ENCODE measurements around the gene CCDC93.
"Not testable (repeated sequence)": the region's sequence is repeated elsewhere in the genome, so short reads cannot be mapped to it uniquely, and the experiment has no call there.

Gene CCDC93

DNA sequence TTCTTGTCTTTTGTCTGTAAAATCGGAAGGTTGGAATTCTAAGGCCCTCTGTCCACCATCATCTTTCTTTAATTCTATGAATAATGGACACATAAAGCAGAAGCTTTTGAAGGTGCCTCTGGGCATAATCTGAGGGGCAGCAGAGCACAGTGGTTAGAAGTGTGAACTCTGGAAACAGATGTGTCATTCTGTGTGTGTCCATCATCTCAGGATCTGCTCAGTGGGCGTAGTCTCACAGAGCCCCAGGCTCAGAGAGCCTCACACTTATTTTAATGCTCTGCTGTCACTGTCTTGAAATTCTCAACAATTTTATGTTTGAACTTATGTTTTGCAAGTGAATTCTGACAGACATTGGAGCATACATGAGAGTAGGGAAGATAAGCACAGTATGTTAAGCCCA lies 31.0 kb upstream of the CCDC93 start:
- no peak for DNase-seq

DNA sequence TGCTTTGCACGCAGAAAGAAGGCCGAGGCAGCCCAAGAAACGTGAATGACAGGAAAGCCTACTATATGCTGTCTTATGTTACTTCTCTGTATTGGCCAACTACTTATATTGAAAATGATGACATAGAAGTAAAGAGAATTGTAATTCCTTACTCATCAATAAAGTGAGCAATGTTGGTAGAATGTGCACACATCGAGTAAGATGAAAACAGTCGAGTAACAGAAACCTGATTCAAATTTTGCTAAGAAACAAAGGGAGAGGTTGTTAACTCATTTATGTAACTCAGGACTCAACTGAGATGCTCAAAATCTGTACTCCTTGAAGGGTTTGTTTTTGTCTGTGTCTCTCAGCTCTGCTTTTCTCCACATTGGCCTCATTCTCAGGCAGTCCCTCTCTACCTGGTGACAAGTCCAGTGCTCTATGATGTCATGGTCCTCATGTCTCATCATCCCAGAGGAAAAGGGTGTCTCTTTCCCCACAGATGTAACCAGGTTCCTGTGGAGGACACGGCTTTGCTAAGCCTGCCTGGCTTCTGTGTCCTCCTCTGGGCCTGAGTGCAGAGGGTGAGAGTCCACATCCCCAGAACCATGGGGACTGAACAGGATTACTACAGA lies 30.3 kb upstream of the CCDC93 start:
- DNase-seq = no peak

DNA sequence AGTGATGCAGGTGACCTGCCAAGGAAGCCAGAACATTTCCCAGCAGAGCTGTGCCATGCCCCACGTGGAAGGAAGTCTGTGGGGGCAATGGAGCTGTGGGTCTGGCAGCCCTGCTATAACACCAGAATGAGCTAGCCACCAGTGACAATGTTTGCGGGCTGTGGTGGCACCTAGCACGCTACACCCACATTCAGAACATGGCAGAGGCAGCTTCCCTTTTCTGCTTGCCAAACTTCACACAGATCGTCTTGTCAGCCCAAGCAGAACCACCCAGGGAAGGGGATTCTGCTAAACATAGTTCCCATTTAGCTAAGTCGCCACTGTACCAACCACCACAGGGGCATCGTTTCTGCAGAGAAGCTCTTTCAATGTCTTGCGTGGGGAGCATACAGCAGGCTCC lies 27.0 kb upstream of the CCDC93 start:
- no peak for DNase-seq

DNA sequence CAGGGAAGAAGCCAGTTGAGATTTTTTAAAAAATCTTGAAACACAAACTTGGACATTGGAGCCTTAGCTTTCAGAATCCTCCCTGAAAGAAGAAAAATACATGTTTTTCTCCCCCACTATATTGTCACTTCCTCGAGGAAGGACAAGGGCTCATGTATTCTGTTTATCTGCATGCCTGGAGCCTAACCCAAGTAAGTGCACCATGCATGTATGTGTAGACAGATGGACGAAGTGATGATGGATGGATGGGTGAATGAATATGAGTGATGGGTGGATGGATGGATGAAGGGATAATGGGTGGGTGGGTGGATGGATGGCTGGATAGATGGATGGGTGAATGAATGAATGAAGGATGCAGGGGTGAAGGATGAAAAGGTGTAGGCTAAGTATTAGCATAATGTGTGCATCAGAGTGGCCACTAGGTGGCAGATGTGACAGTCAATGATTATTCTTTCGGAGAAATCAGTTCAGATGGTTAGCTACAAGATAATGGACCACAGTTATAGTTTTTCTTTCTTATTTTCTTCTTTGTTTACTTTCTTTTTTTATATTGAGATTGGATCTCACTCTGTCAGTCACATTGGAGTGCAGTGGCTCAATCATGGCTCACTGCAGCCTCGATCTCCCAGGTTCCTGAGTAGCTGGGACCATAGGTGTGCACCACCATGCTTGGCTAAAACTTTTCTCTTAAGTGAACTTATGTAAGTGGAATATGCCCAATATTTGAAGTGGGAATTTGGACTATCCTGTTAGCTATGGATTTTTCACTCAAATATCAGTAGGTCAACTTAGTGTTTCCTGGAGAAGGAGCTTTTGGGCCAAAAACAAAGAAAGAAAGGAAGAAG lies 18.5 kb upstream of the CCDC93 start:
- DNase-seq = peak; percentile 78

DNA sequence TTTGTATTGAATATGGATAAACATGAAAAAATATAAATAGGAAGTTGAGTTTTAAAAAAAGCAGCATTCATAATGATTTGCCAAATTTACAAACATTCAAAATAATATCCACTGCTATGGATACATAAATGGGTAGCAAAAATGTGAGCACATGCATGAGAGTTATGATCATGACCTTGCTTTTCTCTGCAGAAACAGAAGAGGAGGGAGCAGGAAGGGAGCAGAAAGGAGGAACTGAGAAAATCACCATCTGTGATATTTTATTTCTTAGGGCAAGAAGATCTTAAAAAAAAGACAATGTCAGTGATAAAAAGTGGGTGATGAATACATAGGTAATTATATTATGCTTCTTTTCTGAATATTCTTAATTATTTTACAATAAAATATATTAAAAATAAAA lies 17.7 kb upstream of the CCDC93 start:
- no peak for DNase-seq

DNA sequence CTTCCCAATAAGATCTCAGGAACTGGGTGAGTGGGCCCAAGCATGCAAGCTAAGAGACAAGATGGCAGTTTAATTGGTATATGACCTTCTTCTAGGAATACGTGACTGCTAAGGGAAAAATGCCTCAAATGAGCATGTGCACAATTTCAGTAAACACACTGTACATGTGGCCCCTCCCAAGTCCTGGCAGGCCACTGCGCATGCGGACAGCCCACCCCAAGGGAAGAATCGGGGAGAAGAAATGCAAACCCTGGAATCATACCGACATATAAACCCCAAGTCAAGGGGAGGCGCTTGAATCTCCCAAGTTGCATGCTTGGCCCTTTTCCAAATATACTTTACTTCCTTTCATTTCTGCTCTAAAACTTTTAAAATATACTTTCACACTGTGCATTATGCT lies 15.2 kb upstream of the CCDC93 start:
- DNase-seq = no peak

DNA sequence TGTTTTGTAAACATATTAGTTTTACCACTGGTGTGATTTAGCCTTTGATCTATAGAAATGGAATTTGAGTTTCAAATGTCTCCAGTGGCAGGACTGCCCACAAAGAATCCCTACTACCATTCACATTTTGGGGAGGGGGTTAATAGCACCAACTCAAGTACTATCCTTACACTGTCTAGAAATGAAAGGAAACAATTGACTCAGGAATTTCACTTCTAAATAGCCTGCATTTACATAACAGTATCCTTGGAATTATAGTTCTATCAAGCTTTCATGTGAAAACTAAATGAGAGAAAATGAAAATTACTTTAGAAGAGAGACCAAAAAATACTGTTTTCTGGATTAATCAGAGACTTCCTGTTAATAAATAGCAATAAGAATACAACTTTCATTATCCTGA lies 7.5 kb upstream of the CCDC93 start:
- DNase-seq = no peak

DNA sequence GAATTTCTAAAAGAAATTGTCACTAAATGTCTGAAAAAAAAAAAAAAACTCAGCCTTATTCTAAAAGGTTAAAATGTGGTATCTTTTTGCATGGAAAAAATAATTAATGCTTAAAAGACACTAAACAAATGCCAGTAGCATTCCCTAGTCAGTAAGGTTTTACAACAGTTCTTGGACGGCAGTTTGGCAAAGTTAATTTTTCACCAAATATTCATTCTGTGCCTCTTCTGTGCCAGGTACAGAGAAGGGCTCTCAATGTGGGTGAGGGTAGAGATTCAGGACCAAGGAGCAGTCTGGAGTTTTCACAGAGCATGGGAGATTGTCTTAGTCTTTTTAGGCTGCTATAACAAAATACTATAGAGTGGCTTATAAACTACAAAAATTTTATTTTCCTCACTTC lies 6.0 kb upstream of the CCDC93 start:
- DNase-seq = no peak

GRCh38 chr2:118016911-118017310 lies 3.0 kb upstream of the CCDC93 start:
- no peak for DNase-seq

DNA sequence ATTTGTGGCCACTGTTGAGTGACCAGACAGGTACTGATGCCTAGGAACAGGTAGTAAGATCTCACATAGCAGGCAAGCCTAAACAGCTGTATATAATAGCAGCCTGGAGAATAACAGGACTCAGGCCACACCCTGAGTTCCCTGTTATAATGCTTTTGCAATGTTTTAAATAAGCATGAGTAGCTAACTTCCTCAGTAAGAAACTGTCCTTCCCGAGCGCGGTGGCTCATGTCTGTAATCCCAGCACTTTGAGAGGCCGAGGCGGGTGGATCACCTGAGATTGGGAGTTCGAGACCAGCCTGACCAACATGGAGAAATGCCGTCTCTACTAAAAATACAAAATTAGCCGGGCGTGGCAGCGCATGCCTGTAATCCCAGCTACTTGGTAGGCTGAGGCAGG lies 1.9 kb upstream of the CCDC93 start:
- not testable (repeated sequence) for DNase-seq

DNA sequence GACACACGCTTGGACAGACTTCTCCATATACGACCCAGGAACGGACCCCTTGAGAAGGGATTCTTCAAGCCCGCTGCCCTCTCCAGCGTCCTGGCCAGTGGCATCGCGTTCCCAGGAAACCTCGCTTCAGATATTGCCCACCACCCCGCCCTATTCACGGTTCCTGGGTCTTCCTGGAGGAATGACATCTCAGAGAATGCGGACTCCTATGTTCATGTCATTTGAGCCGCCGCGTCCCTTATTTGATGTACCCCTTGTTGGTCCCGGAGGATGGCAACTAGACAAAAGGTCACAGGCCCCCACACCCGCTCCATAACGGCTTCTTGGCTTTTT lies 588 bp upstream of the CCDC93 start:
- no peak for DNase-seq

- DNase-seq = peak; percentile 51
These were observed 598 bp downstream of the CCDC93 start for GRCh38 chr2:118013221-118013723.

DNA sequence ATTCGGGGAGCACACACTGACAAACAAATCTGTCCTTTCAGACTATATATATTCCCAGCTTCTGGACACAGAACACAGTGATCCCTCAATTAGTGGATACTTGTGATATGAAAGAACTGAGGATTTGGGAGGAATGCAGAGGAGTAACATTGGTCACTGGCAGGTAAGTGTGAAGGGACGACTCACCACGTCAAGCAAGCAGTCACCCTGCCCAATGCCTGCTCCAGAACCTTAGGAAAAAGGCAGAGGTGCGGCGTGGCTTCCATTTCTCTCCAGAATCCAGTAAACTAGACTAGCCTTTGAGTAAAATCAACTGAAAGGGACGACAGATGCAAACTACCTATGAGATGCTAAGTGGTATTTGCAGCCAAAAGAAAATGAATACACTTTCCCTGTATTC lies 1.1 kb downstream of the CCDC93 start:
- no peak for DNase-seq

DNA sequence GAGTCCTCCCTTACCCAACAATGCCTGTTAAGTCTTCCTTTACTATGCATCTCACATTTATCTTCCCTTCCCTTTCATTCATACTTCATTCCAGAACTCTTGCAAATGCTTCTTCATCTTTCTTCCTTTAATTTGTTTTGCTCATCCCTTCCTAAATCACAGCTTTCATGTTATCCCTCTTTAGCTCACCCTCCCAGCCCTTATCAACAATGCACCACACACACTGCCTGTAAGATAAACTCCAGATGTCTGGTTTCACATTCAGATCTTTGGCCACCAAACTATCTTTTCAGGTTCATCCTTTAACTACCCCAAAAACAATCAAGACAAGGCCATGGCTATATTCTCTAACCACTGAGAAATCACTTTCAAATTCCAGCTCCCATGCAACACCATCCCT lies 3.4 kb downstream of the CCDC93 start:
- peak; percentile 54 for DNase-seq

GRCh38 chr2:118006861-118007260 lies 7.0 kb downstream of the CCDC93 start:
- no peak for DNase-seq

GRCh38 chr2:118006326-118006725 lies 7.5 kb downstream of the CCDC93 start:
- DNase-seq = no peak

GRCh38 chr2:118003396-118003824 lies 10.5 kb downstream of the CCDC93 start:
- DNase-seq = peak; percentile 91

DNA sequence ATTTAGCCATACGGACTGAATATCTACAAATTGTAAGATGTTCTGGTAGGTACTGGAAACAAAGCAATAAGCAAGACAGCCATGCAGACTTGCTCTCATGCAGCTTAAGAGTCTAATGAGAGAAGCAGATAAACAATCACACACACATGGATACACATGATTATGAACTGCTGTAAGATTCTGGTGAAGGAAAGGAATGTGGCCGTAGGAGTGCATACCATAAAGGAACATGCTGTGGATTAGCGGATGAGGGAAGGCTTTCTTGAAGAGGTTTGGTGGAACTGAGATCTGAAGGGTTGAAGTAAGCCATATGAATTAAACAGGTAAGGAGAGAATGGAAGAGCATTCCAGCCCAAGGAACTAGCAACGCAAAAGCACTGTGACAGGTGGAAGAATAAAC lies 13.8 kb downstream of the CCDC93 start:
- no peak for DNase-seq

DNA sequence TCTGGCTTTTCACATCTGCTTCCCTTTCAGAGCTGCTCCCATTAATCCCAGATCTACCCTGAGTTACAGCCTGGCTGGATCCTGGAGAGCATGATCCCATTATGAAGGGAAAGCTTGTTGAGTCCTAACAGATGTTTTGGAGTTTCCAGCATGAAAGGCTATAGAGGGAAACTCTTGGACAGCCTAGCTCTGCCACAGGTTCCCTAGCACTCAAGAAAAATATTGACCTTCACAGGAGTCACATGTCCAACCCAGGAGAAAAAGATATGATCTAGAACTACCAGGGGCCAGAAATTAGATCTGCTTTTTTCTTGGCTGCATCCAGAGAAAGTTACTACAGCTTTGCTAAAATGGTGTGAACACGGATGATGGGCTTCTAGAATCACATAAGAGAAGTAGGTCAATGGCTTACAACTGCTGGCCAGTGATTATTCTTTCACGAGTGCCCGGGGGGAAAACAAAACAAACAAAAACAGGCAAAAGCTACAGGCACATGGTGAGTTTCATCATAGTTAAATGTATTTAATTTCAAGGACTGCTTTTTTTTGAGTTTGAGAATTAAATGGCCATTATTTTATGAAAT lies 15.9 kb downstream of the CCDC93 start:
- DNase-seq = no peak

DNA sequence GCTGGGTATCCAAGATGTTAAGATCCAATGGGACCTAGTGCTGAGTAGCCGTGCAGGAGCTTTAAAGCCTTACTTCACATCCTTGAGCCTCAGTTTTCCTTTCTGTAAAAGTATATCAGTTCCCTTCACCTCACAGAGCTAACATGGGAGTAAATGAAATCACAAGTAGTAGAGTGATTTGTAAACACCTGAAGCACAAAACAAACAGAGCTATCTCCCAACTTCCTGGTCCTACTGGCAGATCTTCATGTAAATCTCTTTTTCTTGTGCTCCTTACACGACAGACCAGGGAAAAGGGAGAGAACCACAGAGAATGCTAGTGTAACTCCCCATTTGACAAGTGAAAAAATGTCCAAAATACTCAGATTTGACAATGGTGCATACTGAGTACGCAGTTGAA lies 17.3 kb downstream of the CCDC93 start:
- no peak for DNase-seq

DNA sequence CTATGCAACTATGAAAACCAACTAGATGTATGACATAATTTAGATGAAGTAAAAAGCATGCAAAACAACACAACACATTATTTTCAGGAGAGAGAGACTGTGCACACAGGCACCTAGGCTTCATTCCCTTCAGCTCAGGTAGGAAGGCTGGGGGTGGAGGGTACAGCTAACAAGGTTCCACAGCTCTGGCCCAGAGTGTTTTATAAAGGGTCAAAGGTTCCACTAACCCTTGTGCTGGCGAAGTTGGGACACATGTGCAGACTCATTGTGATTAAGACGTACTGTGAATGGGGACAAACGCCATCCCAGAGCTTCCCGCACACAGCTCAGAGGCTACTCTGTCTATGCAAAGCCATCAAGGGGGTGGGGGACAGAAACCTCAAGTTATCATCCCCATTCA lies 19.1 kb downstream of the CCDC93 start:
- DNase-seq = no peak

- no peak for DNase-seq
These were observed 23.9 kb downstream of the CCDC93 start for GRCh38 chr2:117989854-117990438.

GRCh38 chr2:117987121-117987520 lies 26.7 kb downstream of the CCDC93 start:
- DNase-seq = no peak

DNA sequence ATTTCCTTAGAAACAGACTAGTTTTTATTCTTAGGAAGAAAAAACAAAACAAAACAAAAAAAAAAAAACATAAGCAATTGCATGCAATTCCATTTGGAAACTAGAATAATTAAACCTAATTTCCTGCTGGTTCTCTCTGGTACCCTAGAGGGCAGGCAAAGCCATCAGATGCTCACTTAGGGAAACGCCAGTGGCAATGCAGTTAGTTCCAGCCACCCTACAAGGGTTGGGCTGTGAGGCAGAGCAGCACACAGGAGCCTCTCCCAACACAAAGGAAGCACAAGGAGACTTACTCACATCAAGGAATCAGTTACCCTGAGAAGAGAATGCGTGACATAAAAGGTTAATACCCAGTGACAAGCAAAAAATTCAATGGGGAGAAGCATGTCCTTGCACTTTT lies 28.8 kb downstream of the CCDC93 start:
- no peak for DNase-seq

All from hematopoietic multipotent progenitor cell treated with erythropoietin and hydrocortisone succinate and interleukin-3 and kit ligand, for 6 days (in vitro differentiated cells).